Ectodermal cell (in vitro differentiated cells): Measurements from ENCODE around the gene ADGRA3.

Experiments used
- H3K27ac ChIP-seq: 2 replicates; pipeline ENCODE4 v1.7.0; 2013; ENCODE audit warnings: mild to moderate bottlenecking, low read depth, low read length; ENCODE audit not compliant: insufficient read depth, poor library complexity, severe bottlenecking
- H3K27me3 ChIP-seq: 2 replicates; pipeline ENCODE4 v1.7.0; 2013; ENCODE audit warnings: mild to moderate bottlenecking, low read length; ENCODE audit not compliant: insufficient read depth, control insufficient read depth, poor library complexity, severe bottlenecking
- H3K36me3 ChIP-seq: one replicate; pipeline ENCODE4 v1.7.0; 2013; ENCODE audit warnings: low read length; ENCODE audit not compliant: control insufficient read depth, insufficient read depth
- H3K4me1 ChIP-seq: one replicate; pipeline ENCODE4 v1.7.0; 2013; ENCODE audit warnings: low read length; ENCODE audit not compliant: control insufficient read depth, insufficient read depth
- H3K4me3 ChIP-seq: 2 replicates; pipeline ENCODE4 v1.7.0; 2013; ENCODE audit warnings: low read depth, low read length, control low read depth; ENCODE audit not compliant: insufficient read depth
- H3K9me3 ChIP-seq: 2 replicates; pipeline ENCODE4 v1.7.0; 2013; ENCODE audit warnings: mild to moderate bottlenecking, low read length, moderate library complexity; ENCODE audit not compliant: control insufficient read depth
- WGBS, 2 experiments: methylation state at CpG; one replicate each; pipeline ENCODE4 v1.1.7; 2013; ENCODE audit warnings: missing lambda C conversion rate in 2 of 2; 5-methylcytosine and 5-hydroxymethylcytosine counted together

ADGRA3 gene

DNA sequence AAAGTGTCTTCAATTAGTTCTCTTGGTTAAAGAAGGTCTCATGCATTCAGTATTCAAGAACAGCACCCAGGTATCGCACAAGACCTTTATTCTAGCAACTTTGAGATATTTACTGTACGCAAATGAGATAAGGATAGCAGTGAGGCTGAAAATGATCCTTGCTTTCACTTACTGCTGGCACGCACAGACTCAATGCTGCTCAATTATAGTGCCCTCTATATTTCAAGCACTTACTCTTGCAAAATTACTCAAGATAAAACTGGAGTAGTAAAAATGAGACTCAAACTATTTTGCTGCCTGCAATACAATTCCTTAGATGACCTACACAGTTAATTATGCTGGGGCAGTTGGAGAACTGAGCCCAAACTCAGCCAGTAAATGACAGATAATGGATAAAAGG, 60.9 kb downstream of the ADGRA3 start:
- Histone ChIP-seq H3K27ac (no peak overlapping the region), H3K9me3 (no peaks in the 10 kb centered on the region), H3K36me3 (peaks cover 6% of the 10 kb centered on the region), H3K4me1 (no peaks in the 10 kb centered on the region), H3K4me3 (no peak overlapping the region), H3K27me3 (no peaks in the 10 kb centered on the region)
- 96 to 97% methylated on average over 3 of the region's 3 CpGs for WGBS, 2 experiments

DNA sequence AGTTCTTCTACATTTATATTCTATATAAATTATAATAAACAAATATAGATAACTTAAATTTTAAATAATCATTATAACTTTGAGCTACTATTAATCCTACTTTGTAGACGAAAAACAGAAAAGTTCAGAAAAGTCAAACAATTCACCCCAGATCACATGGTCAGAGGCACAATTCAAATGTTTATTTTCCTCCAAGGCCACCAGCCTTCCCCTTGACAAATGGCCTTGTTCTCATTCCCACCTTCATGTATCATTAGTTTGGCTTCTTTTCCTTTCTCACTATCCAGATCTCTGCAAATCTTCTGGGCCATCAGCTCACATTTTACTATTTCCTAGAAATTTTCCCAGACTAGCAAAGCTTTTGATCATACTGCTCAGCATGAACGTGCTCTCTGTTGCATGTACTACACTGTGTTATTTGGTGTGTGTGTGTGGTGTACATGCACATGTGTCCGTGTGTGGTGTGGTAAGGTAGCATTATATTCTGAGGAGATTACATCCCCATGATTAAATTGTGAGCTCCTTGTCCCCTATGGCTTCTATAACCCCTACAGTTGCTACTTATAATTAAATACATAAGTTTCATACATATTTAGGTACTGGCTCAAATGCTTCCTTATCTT, 61.5 kb downstream of the ADGRA3 start:
- H3K4me1 ChIP-seq: no peaks in the 10 kb centered on the region
- H3K4me3 ChIP-seq: no peak overlapping the region
- whole genome bisulfite sequencing, 2 experiments: 98 to 99% methylated on average over 3 of the region's 3 CpGs
- H3K9me3 ChIP-seq: no peaks in the 10 kb centered on the region
- peaks cover 6% of the 10 kb centered on the region for H3K36me3 ChIP-seq
- no peak overlapping the region for H3K27ac ChIP-seq
- no peaks in the 10 kb centered on the region for H3K27me3 ChIP-seq

DNA sequence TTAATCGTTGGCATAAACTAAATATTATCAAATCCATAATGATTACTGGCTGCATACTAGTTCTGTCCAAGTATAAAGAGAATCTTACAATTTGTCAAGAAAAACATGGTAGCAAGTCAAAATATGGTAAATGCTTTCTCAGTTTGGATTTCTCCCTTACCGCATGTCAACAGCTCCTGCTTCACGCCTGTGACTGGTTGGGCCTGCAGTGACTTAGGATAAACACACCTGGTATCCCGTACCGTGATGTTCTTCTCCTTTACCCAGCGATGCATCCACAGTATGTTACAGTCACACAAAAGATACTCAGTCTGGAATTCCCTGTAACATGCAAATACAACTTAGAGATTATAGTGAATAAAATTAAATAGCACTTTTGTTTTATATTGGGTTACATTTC, 71.1 kb downstream of the ADGRA3 start:
- no peak overlapping the region for H3K4me3 ChIP-seq
- 99% methylated on average over 5 to 6 of the region's 6 CpGs for WGBS, 2 experiments
- no peaks in the 10 kb centered on the region for H3K9me3 ChIP-seq
- no peaks in the 10 kb centered on the region for H3K27me3 ChIP-seq
- H3K36me3 ChIP-seq: peaks cover 6% of the 10 kb centered on the region
- H3K27ac ChIP-seq: no peak overlapping the region
- no peaks in the 10 kb centered on the region for H3K4me1 ChIP-seq

DNA sequence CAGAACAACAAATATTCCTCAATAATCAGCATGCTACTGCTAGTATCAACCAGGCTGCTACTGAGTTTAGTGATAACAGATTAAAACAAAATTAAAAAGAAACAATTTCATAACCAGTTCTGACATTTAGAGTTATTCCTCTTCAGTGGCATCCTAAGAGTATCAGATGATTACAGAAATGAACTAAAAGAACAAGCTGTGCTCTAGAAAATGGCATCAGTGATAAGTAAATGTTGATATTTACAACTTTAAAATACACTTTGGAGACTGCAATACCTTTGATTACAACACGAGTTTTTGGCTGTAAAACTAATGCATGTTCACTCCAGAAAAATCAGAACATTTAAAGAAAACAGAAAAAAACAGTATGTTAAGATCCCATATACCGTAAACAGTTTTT, 72.9 kb downstream of the ADGRA3 start:
- Histone ChIP-seq H3K36me3 (peaks cover 6% of the 10 kb centered on the region), H3K27me3 (no peaks in the 10 kb centered on the region), H3K4me3 (no peak overlapping the region), H3K4me1 (no peaks in the 10 kb centered on the region), H3K9me3 (no peaks in the 10 kb centered on the region), H3K27ac (no peak overlapping the region)
- WGBS, 2 experiments: 100% methylated on average over 1 of the region's 2 CpGs

DNA sequence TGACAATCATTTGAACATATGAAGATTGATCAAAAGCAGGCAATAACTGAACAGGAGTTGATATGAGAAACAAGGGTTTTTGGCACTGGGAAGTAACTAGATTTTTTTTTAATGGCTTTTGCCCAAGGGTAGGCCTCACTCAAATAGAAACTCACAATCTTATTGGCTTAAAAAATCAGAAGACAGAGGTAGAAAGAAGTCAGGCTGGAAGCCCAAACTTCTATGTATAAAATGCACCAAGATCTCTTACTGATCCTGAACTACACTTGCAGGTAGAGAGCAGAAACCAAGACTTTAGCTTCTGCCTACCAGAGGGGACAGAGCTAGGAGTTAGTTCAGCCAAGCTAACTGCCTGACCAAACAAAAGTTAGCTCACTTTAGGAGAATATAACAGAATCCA, 74.9 kb downstream of the ADGRA3 start:
- Histone ChIP-seq H3K4me3 (no peak overlapping the region), H3K4me1 (no peaks in the 10 kb centered on the region), H3K9me3 (no peaks in the 10 kb centered on the region), H3K27ac (no peak overlapping the region), H3K27me3 (no peaks in the 10 kb centered on the region), H3K36me3 (peaks cover 8% of the 10 kb centered on the region)

DNA sequence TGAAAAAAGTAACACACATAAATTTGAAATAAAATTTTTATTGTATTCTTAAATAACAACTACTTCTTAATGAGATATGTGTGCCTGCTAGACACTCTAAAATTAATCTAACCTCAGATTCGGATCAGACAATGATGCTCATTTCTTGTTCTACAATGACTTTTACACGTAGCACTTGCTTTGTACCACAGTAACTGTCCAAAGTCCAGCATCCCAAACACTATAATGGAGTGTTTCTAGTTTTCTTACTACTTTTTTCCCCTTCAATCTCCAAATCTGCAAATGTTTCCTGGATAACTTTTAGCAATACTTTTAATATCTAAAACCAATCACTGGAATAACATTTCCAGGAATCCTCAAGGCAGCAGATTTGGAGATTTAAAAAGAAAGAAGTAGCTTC, 75.9 kb downstream of the ADGRA3 start:
- 89 to 92% methylated on average over 2 of the region's 2 CpGs for WGBS, 2 experiments
- H3K27me3 ChIP-seq: no peaks in the 10 kb centered on the region
- no peaks in the 10 kb centered on the region for H3K9me3 ChIP-seq
- peaks cover 9% of the 10 kb centered on the region for H3K36me3 ChIP-seq
- H3K4me1 ChIP-seq: no peaks in the 10 kb centered on the region
- H3K4me3 ChIP-seq: no peak overlapping the region
- no peak overlapping the region for H3K27ac ChIP-seq

DNA sequence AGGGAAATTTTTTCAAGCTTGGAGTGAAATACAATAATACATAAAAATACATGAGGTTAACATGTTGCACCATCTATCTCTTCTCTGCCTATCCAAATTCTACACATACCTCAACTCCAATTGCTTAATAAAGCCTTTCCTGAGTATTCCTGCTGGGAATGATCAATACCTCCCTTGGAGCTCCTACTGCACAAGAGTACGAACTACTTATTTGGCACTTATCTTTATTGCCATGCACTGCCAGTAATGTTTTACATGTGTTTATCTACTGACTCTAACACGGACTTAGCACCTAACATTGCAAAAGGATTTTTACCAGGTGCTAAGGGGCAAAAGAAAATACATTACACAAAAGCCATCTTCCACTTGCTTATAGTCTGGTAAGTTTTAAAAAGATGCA, 80.2 kb downstream of the ADGRA3 start:
- Histone ChIP-seq H3K27me3 (no peaks in the 10 kb centered on the region), H3K9me3 (no peaks in the 10 kb centered on the region), H3K27ac (no peak overlapping the region), H3K4me3 (no peak overlapping the region), H3K36me3 (peaks cover 3% of the 10 kb centered on the region), H3K4me1 (no peaks in the 10 kb centered on the region)
- 83 to 93% methylated on average over 2 of the region's 2 CpGs for WGBS, 2 experiments

DNA sequence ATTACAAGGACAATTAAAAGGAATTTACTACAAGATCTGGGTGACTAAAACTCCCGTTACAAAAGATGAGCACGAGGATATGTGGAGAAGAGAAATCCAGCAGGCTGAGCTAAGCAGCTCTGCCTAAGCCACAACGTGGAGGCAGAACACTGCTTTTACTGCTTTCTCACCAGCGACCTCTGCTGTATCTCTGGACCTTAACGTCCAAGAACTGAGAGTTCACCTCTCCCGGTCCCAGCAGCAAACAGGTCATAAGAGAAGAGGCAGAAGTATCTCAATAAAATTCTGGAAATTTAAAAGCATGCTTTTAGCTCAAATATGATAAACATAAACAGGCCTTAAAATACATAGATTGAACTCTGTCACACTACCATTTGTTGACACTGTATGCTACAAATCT, 81.0 kb downstream of the ADGRA3 start:
- Histone ChIP-seq H3K27me3 (no peaks in the 10 kb centered on the region), H3K9me3 (no peaks in the 10 kb centered on the region), H3K27ac (no peak overlapping the region), H3K36me3 (peaks cover 3% of the 10 kb centered on the region), H3K4me3 (no peak overlapping the region), H3K4me1 (no peaks in the 10 kb centered on the region)
- WGBS, 2 experiments: 18 to 29% methylated on average over 5 to 6 of the region's 6 CpGs

DNA sequence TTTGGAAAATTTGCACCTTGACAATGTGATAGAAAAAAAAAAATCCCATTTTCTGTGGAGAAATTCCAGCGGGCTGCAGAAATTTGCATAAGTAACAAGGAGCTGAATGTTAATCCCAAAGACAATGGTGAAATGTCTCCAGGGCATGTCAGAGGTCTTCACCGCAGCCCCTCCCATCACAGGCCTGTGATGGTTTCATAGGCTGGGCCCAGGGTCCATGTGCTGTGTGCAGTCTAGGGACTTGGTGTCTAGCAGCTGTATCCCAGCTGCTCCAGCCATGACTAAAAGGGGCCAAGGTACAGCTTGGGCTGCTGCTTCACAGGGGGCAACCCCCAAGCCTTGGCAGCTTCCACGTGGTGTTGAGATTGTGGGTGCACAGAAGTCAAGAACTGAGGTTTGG, 85.2 kb downstream of the ADGRA3 start:
- Histone ChIP-seq H3K4me3 (no peak overlapping the region), H3K9me3 (no peaks in the 10 kb centered on the region), H3K27ac (no peak overlapping the region), H3K36me3 (peaks cover 5% of the 10 kb centered on the region), H3K27me3 (no peaks in the 10 kb centered on the region), H3K4me1 (no peaks in the 10 kb centered on the region)
- 92 to 98% methylated on average over 1 of the region's 3 CpGs for WGBS, 2 experiments

DNA sequence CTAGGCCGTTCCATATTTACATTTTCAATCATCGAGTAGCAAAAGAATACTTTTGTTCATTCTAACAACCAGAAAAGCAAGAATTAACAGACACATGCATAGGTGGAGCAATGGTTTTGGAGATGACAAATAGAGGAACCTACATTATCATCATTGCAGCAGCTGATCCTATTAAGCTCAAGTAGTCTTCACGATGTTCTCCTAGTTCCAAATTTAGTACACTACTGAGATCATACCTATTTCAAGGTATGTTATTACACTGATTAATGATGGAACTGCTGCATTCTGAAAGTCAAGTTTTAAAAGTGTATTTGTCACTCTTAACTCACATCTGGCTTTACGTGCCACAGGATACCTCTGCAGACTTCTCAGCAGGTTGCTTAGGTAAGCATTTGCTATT, 87.4 kb downstream of the ADGRA3 start:
- Histone ChIP-seq H3K4me3 (no peak overlapping the region), H3K36me3 (peaks cover 5% of the 10 kb centered on the region), H3K27ac (no peak overlapping the region), H3K9me3 (no peaks in the 10 kb centered on the region), H3K27me3 (no peaks in the 10 kb centered on the region), H3K4me1 (no peaks in the 10 kb centered on the region)
- 92 to 99% methylated on average over 4 of the region's 4 CpGs for WGBS, 2 experiments

DNA sequence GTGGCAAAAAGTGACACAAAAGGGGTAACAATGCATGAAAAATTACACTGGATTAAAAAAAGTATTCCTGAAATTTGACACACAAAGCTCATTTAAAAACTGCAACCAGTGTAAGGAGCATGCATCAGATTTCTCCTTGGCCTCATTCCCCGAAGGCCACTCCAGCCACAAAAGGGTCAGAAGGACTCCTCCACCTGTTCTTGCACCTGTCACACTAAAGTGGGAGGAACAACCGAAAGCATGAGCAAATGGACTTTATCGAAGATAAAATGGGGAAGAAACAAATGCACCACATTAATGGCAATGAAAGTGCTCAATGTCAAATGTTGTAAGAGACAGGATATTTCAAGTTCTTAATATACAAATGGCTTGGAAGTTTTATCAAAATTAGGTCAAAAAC, 88.2 kb downstream of the ADGRA3 start:
- WGBS, 2 experiments: 65 to 70% methylated on average over 3 of the region's 3 CpGs
- H3K27me3 ChIP-seq: no peaks in the 10 kb centered on the region
- no peaks in the 10 kb centered on the region for H3K9me3 ChIP-seq
- no peaks in the 10 kb centered on the region for H3K4me1 ChIP-seq
- no peak overlapping the region for H3K4me3 ChIP-seq
- H3K36me3 ChIP-seq: peaks cover 5% of the 10 kb centered on the region
- H3K27ac ChIP-seq: no peak overlapping the region
